Caco-2 (cell line): ENCODE measurements around the gene RFX2. TPM values are rescaled to one million over a fixed set of nuclear protein-coding genes. Genes with fewer than 3 reads are reported as not detected.

Experiments
- BruUV-seq: library from RNA; stranded (reverse); fragments of 400-500 nt; replicated peaks from 2 replicates; lab custom pipeline; 2021; lab: Mats Ljungman, UMichigan
- CTCF ChIA-PET: fragments of 300-600 bp; sonication (Branson Sonifier 250); formaldehyde crosslinking; loops from one replicate; lab custom pipeline; 2022; ENCODE audit warnings: antibody characterized with exemption; lab: Charles Lee
- POLR2A ChIA-PET: fragments of 300-600 bp; sonication (Branson Sonifier 250); formaldehyde crosslinking; loops from one replicate; lab custom pipeline; 2022; ENCODE audit warnings: antibody characterized with exemption; lab: Charles Lee
- DNase-seq, 2 experiments: peaks; one replicate each; pipeline versions ENCODE4 v3.0.0 to v3.0.0-alpha.2; 2020 to 2022
- H3K27me3 ChIP-seq: replicated peaks from 2 replicates; pipeline ENCODE4 v1.6.0; 2011; ENCODE audit warnings: low read length; ENCODE audit not compliant: control insufficient read depth, insufficient read depth
- H3K36me3 ChIP-seq: 2 replicates; pipeline ENCODE4 v1.5.1; 2011; ENCODE audit warnings: low read length; ENCODE audit not compliant: control insufficient read depth, insufficient read depth
- H3K4me1 ChIP-seq: fragments of 250-450 bp; sonication (Bioruptor Pico); 2 replicates; pipeline ENCODE4 v1.5.1; 2020; ENCODE audit warnings: mild to moderate bottlenecking
- H3K4me3 ChIP-seq: 2 replicates; pipeline ENCODE4 v1.5.1; 2011; ENCODE audit warnings: low read depth, mild to moderate bottlenecking, control low read depth, low read length
- H3K9me3 ChIP-seq: fragments of 250-450 bp; sonication (Bioruptor Pico); 2 replicates; pipeline ENCODE4 v1.5.1; 2020; ENCODE audit warnings: mild to moderate bottlenecking, moderate library complexity
- H3K27ac Mint-ChIP-seq: one replicate; pipeline ENCODE4 v1.8.0; 2022; ENCODE audit warnings: mixed read lengths; ENCODE audit not compliant: unreplicated experiment
- H3K27me3 Mint-ChIP-seq: one replicate; pipeline ENCODE4 v1.8.0; 2022; ENCODE audit warnings: mixed read lengths; ENCODE audit not compliant: insufficient read depth, unreplicated experiment
- H3K36me3 Mint-ChIP-seq: one replicate; pipeline ENCODE4 v1.8.0; 2022; ENCODE audit warnings: mild to moderate bottlenecking, mixed read lengths; ENCODE audit not compliant: insufficient read depth, unreplicated experiment
- H3K4me1 Mint-ChIP-seq: one replicate; pipeline ENCODE4 v1.8.0; 2022; ENCODE audit warnings: low read depth, mixed read lengths; ENCODE audit not compliant: unreplicated experiment
- H3K4me3 Mint-ChIP-seq: one replicate; pipeline ENCODE4 v1.8.0; 2022; ENCODE audit warnings: mild to moderate bottlenecking, moderate library complexity, mixed read lengths; ENCODE audit not compliant: unreplicated experiment
- H3K9me3 Mint-ChIP-seq: one replicate; pipeline ENCODE4 v1.8.0; 2022; ENCODE audit warnings: mixed read lengths; ENCODE audit not compliant: unreplicated experiment
- intact Hi-C: fragments of 100-400 bp; cut with micrococcal nuclease; formaldehyde crosslinking; loops from one replicate; pipeline ENCODE4 v1.10.0; 2022; ENCODE audit not compliant: unreplicated experiment
- total RNA-seq: library from RNA; stranded (reverse); gene quantifications from 2 replicates; pipeline ENCODE4 v1.2.3, GENCODE V29; 2022
- TF ChIP-seq, protein P1 (sequence below), 2 experiments: fragments of 200-600 bp in 1 of 2; IDR thresholded peaks; 1 replicate in 1 of 2; 2 replicates in 1 of 2; pipeline versions ENCODE4 v1.5.1 to v1.8.0; 2011 to 2022; ENCODE audit warnings: antibody characterized with exemption in 1 of 2, control low read depth in 1 of 2, inconsistent platforms in 1 of 2, low read depth in 1 of 2, low read length in 1 of 2, mild to moderate bottlenecking in 1 of 2, moderate library complexity in 1 of 2; ENCODE audit not compliant: insufficient read depth in 1 of 2, severe bottlenecking in 1 of 2, unreplicated experiment in 1 of 2

RFX2 gene
- total RNA-seq, 1 experiment from 2014 or later: 9.3 TPM

DNA sequence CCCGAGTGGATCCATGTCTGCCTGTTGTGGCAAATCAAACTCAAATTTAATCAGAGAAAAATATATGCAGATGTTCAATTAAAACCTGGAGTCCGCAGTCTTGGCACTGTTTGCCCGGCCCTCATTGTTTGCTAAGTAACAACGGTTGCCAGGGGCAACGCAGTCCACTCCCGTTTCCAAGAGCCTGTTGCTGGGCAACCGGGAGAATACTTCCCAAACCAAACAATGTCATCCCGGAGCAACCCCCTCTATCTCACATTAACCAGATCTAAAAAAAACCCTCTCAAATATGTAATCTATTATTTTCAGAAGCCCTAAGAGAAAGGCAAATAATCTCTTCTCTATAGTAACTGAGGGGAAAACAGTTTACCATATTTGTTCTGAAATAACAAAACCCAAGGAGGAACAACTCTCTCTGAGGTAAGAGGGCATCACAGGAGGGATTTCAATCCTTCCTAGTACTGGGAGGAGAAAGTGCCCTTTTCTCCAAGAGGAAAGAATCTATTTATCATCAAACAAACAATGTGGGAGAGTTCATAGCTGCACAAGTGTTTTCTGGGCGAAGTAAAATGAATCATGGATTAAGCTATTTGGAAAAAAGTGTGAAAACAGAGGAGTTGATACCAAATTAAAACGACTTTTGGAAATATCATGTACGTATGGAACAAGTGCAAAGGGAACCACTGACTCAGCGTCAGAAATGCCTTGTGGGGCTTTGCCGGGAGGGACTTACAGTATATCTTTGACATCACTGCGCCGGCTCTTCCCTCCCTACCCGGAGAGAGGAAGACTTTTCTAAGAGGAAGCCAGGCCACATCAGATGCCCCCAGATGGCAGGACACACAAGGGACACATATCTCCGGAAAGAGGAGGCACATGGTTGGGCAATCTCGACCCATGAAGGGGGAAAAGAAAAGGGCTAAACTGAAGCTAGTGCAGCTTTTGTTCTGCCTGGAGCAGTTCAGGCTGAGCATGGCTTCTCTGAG is 43.3 kb downstream of the RFX2 start:
- Mint-ChIP-seq H3K27ac (peak overlapping the region; percentile 89), H3K36me3 (no peaks in the 10 kb centered on the region), H3K9me3 (peaks cover 9% of the 10 kb centered on the region), H3K27me3 (no peaks in the 10 kb centered on the region), H3K4me3 (peak overlapping the region; percentile 55), H3K4me1 (peaks cover 24% of the 10 kb centered on the region)
- ChIA-PET POLR2A (no interaction called here), CTCF (no interaction called here)
- Histone ChIP-seq H3K4me3 (no peak overlapping the region), H3K27me3 (no peaks in the 10 kb centered on the region), H3K9me3 (no peaks in the 10 kb centered on the region), H3K36me3 (no peaks in the 10 kb centered on the region), H3K4me1 (peaks cover 26% of the 10 kb centered on the region)
- TF ChIP-seq, protein P1, sequence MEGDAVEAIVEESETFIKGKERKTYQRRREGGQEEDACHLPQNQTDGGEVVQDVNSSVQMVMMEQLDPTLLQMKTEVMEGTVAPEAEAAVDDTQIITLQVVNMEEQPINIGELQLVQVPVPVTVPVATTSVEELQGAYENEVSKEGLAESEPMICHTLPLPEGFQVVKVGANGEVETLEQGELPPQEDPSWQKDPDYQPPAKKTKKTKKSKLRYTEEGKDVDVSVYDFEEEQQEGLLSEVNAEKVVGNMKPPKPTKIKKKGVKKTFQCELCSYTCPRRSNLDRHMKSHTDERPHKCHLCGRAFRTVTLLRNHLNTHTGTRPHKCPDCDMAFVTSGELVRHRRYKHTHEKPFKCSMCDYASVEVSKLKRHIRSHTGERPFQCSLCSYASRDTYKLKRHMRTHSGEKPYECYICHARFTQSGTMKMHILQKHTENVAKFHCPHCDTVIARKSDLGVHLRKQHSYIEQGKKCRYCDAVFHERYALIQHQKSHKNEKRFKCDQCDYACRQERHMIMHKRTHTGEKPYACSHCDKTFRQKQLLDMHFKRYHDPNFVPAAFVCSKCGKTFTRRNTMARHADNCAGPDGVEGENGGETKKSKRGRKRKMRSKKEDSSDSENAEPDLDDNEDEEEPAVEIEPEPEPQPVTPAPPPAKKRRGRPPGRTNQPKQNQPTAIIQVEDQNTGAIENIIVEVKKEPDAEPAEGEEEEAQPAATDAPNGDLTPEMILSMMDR (IDR thresholded peaks at IDR 0.05; ENCODE audit: insufficient read depth in 1 of 2, low read depth in 1 of 2, low read length in 1 of 2, severe bottlenecking in 1 of 2, unreplicated experiment in 1 of 2): no peak
- intact Hi-C loops: loop anchor here (1.0 kb wide), 2 partner anchors 11 to 20 kb away; no protein-coding TSS in a partner anchor
- peak; percentile 89 for DNase-seq
- no TSS peak for BruUV-seq

GRCh38 chr19:6065685-6066374 is 44.5 kb downstream of the RFX2 start:
- Histone ChIP-seq H3K27me3 (no peaks in the 10 kb centered on the region), H3K4me3 (no peak overlapping the region), H3K36me3 (no peaks in the 10 kb centered on the region), H3K4me1 (peaks cover 26% of the 10 kb centered on the region), H3K9me3 (no peaks in the 10 kb centered on the region)
- TF ChIP-seq, protein P1 (IDR thresholded peaks at IDR 0.05; ENCODE audit: insufficient read depth in 1 of 2, low read depth in 1 of 2, low read length in 1 of 2, severe bottlenecking in 1 of 2, unreplicated experiment in 1 of 2): no peak
- Mint-ChIP-seq H3K27me3 (no peaks in the 10 kb centered on the region), H3K27ac (peak overlapping the region; percentile 89), H3K4me3 (peak overlapping the region; percentile 55), H3K36me3 (no peaks in the 10 kb centered on the region), H3K4me1 (peaks cover 29% of the 10 kb centered on the region), H3K9me3 (peaks cover 9% of the 10 kb centered on the region)
- ChIA-PET CTCF (no interaction called here), POLR2A (interaction anchor here (0.6 kb wide), 1 partner anchor 179 kb away, joined by 3 read pairs; no protein-coding TSS in a partner anchor)
- no TSS peak for BruUV-seq
- intact Hi-C loops: loop anchor here (1.0 kb wide), 1 partner anchor 21 kb away; no protein-coding TSS in a partner anchor
- DNase-seq: peak; percentile 61 to 74
